ENCODE measurements around the gene LDB3. TPM values are rescaled to one million over a fixed set of nuclear protein-coding genes. Genes with fewer than 3 reads are reported as not detected.

LDB3 gene
- total and polyA plus RNA-seq, 2 of the 4 experiments (the other 2 are of a cell fraction), result 0.36 to 2.6 TPM

GRCh38 chr10:86712317-86712707, 44.0 kb downstream of the LDB3 start:
- no peak overlapping the region for H2BK15ac ChIP-seq (ENCODE audit: low read depth, low read length)
- POLR2A ChIA-PET (ENCODE audit: unreplicated experiment), result interaction anchor here (0.7 kb wide), 1 partner anchor 376 kb away, joined by 4 read pairs; no protein-coding TSS in a partner anchor
- BruUV-seq (replicated peaks), result no TSS peak

More at GRCh38 chr10:86712317-86712707, 44.0 kb downstream of the LDB3 start:
- ATAC-seq (ENCODE audit: low read depth), result no peak; the same call in 1 of the 2 replicates
- H4K91ac ChIP-seq (ENCODE audit: insufficient read depth, low read depth, low read length), result peak overlapping the region; percentile 26; the same call in 1 of the 2 replicates
- peak overlapping the region; percentile 40; the same call in 1 of the 2 replicates for H3K56ac ChIP-seq (ENCODE audit: extremely low read depth, insufficient read depth, low read length)
- peak overlapping the region; percentile 89 for H3K23ac ChIP-seq (ENCODE audit: low read depth, low read length)
- dilution Hi-C loops (cut with HindIII; ENCODE audit: low sequenced_read_pairs, unreplicated experiment), result no loop called here
- peak overlapping the region; percentile 51 for H3K4me3 ChIP-seq (ENCODE audit: insufficient read depth, low read depth, low read length)
- no peak for DNase-seq
- H2BK120ac ChIP-seq (ENCODE audit: low read depth, low read length), result peak overlapping the region; percentile 39; the same call in 1 of the 2 replicates
- peak overlapping the region; percentile 24 for H3K18ac ChIP-seq (ENCODE audit: low read depth, low read length)
- peak overlapping the region; percentile 56 for H2AK9ac ChIP-seq (replicated peaks; ENCODE audit: low read depth, low read length, poor library complexity)
- H3K9ac ChIP-seq (ENCODE audit: low read depth, low read length), result peak overlapping the region; percentile 55
- no peak overlapping the region for H2AK5ac ChIP-seq (ENCODE audit: low read depth, low read length)
- H3K27me3 ChIP-seq (ENCODE audit: control insufficient read depth, insufficient read depth, low read length), result no peaks in the 10 kb centered on the region
- CTCF ChIA-PET, result interaction anchor here (0.5 kb wide), 1 partner anchor 227 kb away, joined by 3 read pairs; no protein-coding TSS in a partner anchor
- peaks cover 0 to 10% of the 10 kb centered on the region in 2 experiments; a peak in 2 of 4 replicates for H3K79me1 ChIP-seq (ENCODE audit: low read depth in 1 of 2, low read length in 2 of 2)
- peak overlapping the region; percentile 56 for H2BK5ac ChIP-seq (ENCODE audit: low read depth, low read length, poor library complexity, severe bottlenecking)
- no peaks in the 10 kb centered on the region for H3K9me3 ChIP-seq (ENCODE audit: control insufficient read depth, insufficient read depth, low read length)
- peaks cover 8% of the 10 kb centered on the region for H3K4me1 ChIP-seq (ENCODE audit: control insufficient read depth, insufficient read depth, low read length)
- H4K8ac ChIP-seq (ENCODE audit: low read depth in 2 of 2, low read length in 2 of 2), result peak overlapping the region; percentile 51 to 79
- intact Hi-C loops (cut with micrococcal nuclease), result no loop called here
- peak overlapping the region; percentile 100 for H2AFZ ChIP-seq (replicated peaks; ENCODE audit: low read length, poor library complexity)
- H3K14ac ChIP-seq (replicated peaks; ENCODE audit: low read depth, low read length), result peak overlapping the region; percentile 53
- H3K4me2 ChIP-seq (ENCODE audit: low read depth, low read length), result peak overlapping the region; percentile 92
- 36% methylated on average over 4 of the region's 9 CpGs; no CpG with 5 or more reads in 1 of the 2 experiments for WGBS, 2 experiments (ENCODE audit: extremely low coverage in 2 of 2, insufficient read length in 1 of 2)
- in situ Hi-C loops (cut with MboI; ENCODE audit: low sequenced_read_pairs), result no loop called here
- peak overlapping the region; percentile 87 for H4K5ac ChIP-seq (ENCODE audit: low read depth, low read length)
- H3K4ac ChIP-seq (ENCODE audit: low read depth, low read length), result peak overlapping the region; percentile 32
- TF ChIP-seq CEBPB (IDR thresholded peaks at IDR 0.05; ENCODE audit: low read depth, low read length) (no peak), CTCF (conservative IDR thresholded peaks at IDR 0.05; ENCODE audit: low read depth, low read length) (no peak), RFX5 (IDR thresholded peaks at IDR 0.05; ENCODE audit: low read depth, low read length) (no peak), ELK1 (IDR thresholded peaks at IDR 0.05; ENCODE audit: borderline replicate concordance, low read depth, low read length) (no peak), MAZ (IDR thresholded peaks at IDR 0.05; ENCODE audit: borderline replicate concordance, low read depth, low read length) (no peak), BHLHE40 (IDR thresholded peaks at IDR 0.05; ENCODE audit: low read depth, low read length) (no peak), MAFK (IDR thresholded peaks at IDR 0.05; ENCODE audit: low read depth, low read length) (no peak), SMC3 (IDR thresholded peaks at IDR 0.05; ENCODE audit: low read depth, low read length) (no peak), CHD1 (IDR thresholded peaks at IDR 0.05; ENCODE audit: low read depth, low read length) (no peak), RAD21 (IDR thresholded peaks at IDR 0.05; ENCODE audit: low read length) (no peak)
- TF ChIP-seq, protein P1, sequence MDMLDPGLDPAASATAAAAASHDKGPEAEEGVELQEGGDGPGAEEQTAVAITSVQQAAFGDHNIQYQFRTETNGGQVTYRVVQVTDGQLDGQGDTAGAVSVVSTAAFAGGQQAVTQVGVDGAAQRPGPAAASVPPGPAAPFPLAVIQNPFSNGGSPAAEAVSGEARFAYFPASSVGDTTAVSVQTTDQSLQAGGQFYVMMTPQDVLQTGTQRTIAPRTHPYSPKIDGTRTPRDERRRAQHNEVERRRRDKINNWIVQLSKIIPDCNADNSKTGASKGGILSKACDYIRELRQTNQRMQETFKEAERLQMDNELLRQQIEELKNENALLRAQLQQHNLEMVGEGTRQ (IDR thresholded peaks at IDR 0.05; ENCODE audit: low read depth, low read length), result no peak
- peaks cover 3% of the 10 kb centered on the region; the same call in 1 of the 2 replicates for H3K9me1 ChIP-seq (ENCODE audit: insufficient read depth, low read length)
- no peaks in the 10 kb centered on the region for H4K20me1 ChIP-seq (ENCODE audit: insufficient read depth, low read length)
- H3K36me3 ChIP-seq (ENCODE audit: control insufficient read depth, insufficient read depth, low read length), result no peaks in the 10 kb centered on the region
- H3K27ac ChIP-seq (ENCODE audit: insufficient read depth, low read length), result peak overlapping the region; percentile 70
- no peak overlapping the region for H2BK20ac ChIP-seq (ENCODE audit: low read depth, low read length)

Measured in IMR-90 (cell line).